NCI-H526 treated with DMSO at 0.1 percent for 48 hours (cell line): ENCODE data around the gene GNB4.

Source experiments
- DNase-seq: peaks from one replicate; lab custom pipeline; 2025; lab: John Stamatoyannopoulos, UW

Gene GNB4

DNA sequence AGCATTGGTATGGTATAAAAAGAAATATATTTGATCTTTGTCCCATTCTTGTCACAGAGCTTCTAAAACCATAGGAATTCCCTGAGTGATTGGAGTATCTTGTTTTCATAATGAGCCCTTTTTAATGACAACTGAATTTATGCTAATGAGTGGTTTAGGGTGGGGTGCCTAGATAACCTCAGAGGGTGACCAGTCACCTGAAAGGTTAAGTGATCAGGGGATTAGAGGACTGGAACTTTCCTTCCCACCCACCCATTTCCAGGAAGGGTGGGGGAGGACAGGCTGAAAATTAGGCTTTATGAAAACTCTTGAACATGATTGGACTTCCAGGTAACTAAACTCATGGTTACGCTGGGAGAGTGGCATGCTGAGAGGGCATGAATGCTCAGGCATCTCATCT, 95.3 kb downstream of the GNB4 start:
- no peak for DNase-seq

DNA sequence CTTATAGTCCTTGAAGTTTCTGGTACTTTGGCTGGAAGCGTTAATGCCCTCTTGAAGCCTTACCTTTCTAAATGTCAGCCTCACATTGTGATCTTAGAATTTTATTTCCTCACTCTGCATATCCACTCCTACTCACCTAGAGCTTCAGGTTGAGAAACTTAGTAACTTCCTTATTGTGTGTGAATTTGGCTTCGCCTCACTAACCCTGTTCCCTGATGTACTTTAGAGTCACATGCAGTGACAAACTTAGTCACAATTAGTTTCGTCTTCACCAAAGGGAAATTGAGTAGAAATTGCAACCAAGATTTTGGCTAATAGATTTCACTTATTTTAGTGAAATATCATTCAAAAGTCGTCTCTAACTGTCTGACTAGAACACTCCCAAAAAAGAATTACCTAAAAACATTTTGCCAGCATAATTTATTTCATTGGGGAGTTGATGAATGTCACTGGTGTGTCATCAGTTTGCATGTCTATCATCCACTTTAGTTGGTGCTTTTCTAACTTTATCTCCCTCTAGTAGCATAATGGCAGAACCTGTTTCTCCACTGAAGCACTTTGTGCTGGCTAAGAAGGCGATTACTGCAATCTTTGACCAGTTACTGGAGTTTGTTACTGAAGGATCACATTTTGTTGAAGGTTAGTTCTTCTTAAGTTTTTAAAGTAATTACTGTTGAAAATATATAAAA, 102.8 kb downstream of the GNB4 start:
- DNase-seq, result no peak

DNA sequence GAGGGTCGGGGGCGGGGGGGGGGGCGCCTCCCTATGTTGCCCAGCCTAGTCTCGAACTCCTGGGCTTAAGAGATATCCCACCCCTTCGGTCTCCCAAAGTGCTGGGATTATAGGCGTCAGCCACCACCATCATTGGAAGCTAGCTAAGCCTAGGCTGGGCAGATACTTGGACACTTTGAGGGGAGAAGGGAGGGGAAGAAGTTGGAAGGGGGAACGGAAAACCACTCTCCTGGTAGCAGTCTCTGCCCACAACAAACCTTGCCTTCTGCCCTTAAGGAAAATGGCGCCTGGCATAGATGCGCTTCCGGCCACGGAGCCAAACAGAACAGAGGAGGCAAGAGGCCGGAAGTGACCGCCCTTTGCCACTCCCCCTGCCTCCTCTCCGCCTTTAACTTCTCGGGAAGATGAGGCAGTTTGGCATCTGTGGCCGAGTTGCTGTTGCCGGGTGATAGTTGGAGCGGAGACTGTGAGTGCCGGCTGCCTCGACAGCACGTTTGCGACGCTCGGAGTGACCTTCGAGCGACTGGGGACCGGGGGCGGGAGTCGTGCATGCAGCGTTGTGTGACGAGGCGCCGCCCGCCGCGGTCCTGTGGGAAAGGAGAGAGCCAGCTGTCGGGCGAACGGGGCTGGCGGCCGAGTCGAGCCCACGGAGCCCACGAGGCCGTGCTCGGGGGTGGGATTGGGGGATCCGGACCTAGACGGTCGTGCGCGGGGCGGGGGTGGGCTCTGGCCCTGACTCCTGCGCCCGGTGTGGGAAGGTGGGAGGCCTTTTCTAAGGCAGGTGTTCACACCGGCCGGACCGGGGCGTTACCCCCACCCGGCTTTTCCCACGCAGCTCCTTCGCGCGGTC, 103.7 kb downstream of the GNB4 start, which contains the start of gene MFN1:
Gene MFN1, plus strand, starts transcription at position 365 of the 850 bp plus-strand sequence. CDS start 1,143 bp downstream, outside the sequence.
- peak; percentile 89 for DNase-seq
